ENCODE measurements around the gene FBXL13. TPM values are rescaled to one million over a fixed set of nuclear protein-coding genes. Genes with fewer than 3 reads are reported as not detected.
"Not testable (repeated sequence)": the region's sequence is repeated elsewhere in the genome, so short reads cannot be mapped to it uniquely, and the experiment has no call there.

FBXL13 gene
- 0.63 and 2.4 TPM in 2 replicates for total RNA-seq (2014; rRNA removed)
- polyA plus RNA-seq (2012), result 0.68 TPM

GRCh38 chr7:103074519-103075336 is at the start of gene FBXL13, which contains the start of gene ARMC10:
FBXL13 (minus strand) TSS chr7:103074796.
ARMC10 (plus strand) TSS chr7:103075140; CDS start chr7:103075273, 133 bp downstream.
- peak; percentile 89 for DNase-seq (ENCODE audit: low read depth)

GRCh38 chr7:103123529-103123928 is 48.9 kb upstream of the FBXL13 start:
- DNase-seq (ENCODE audit: low read depth), result no peak

- DNase-seq (ENCODE audit: low read depth), result no peak
Observed at GRCh38 chr7:103121641-103122040, 47.0 kb upstream of the FBXL13 start.

GRCh38 chr7:103120362-103120761 is 45.8 kb upstream of the FBXL13 start:
- no peak for DNase-seq (ENCODE audit: low read depth)

GRCh38 chr7:103119791-103120291 is 45.2 kb upstream of the FBXL13 start:
- DNase-seq (ENCODE audit: low read depth), result no peak

- no peak for DNase-seq (ENCODE audit: low read depth)
Observed at GRCh38 chr7:103117465-103117864, 42.9 kb upstream of the FBXL13 start.

- DNase-seq (ENCODE audit: low read depth), result no peak
Observed at GRCh38 chr7:103116991-103117390, 42.4 kb upstream of the FBXL13 start.

GRCh38 chr7:103116511-103116910 is 41.9 kb upstream of the FBXL13 start:
- no peak for DNase-seq (ENCODE audit: low read depth)

- DNase-seq (ENCODE audit: low read depth), result no peak
Observed at GRCh38 chr7:103115771-103116170, 41.2 kb upstream of the FBXL13 start.

GRCh38 chr7:103114576-103115008 is 40.0 kb upstream of the FBXL13 start:
- DNase-seq (ENCODE audit: low read depth), result no peak

GRCh38 chr7:103113164-103113563 is 38.6 kb upstream of the FBXL13 start:
- peak; percentile 98 for DNase-seq (ENCODE audit: low read depth)

- DNase-seq (ENCODE audit: low read depth), result not testable (repeated sequence)
Observed at GRCh38 chr7:103106703-103107070, 32.1 kb upstream of the FBXL13 start.

GRCh38 chr7:103106005-103106702 is 31.6 kb upstream of the FBXL13 start:
- DNase-seq (ENCODE audit: low read depth), result no peak

GRCh38 chr7:103101543-103101942 is 26.9 kb upstream of the FBXL13 start:
- no peak for DNase-seq (ENCODE audit: low read depth)

GRCh38 chr7:103100348-103100747 is 25.8 kb upstream of the FBXL13 start:
- DNase-seq (ENCODE audit: low read depth), result no peak

- DNase-seq (ENCODE audit: low read depth), result no peak
Observed at GRCh38 chr7:103097041-103097440, 22.4 kb upstream of the FBXL13 start.

- not testable (repeated sequence) for DNase-seq (ENCODE audit: low read depth)
Observed at GRCh38 chr7:103095558-103095957, 21.0 kb upstream of the FBXL13 start.

- peak; percentile 12 for DNase-seq (ENCODE audit: low read depth)
Observed at GRCh38 chr7:103094102-103094501, 19.5 kb upstream of the FBXL13 start.

GRCh38 chr7:103093429-103093828 is 18.8 kb upstream of the FBXL13 start:
- no peak for DNase-seq (ENCODE audit: low read depth)

GRCh38 chr7:103092321-103092720 is 17.7 kb upstream of the FBXL13 start:
- DNase-seq (ENCODE audit: low read depth), result not testable (repeated sequence)

- no peak for DNase-seq (ENCODE audit: low read depth)
Observed at GRCh38 chr7:103083210-103083609, 8.6 kb upstream of the FBXL13 start.

- DNase-seq (ENCODE audit: low read depth), result no peak
Observed at GRCh38 chr7:103082497-103082896, 7.9 kb upstream of the FBXL13 start.

All from LHCN-M2 (cell line).